ENCODE data around the gene GK2.

- TF ChIP-seq CTCF (IDR thresholded peaks at IDR 0.05), result no peak
- no peak for TF ChIP-seq POLR2A (IDR thresholded peaks at IDR 0.05)
These were observed 5.9 kb upstream of the GK2 start for GRCh38 chr4:79413886-79414285.
